ENCODE data around the gene NTMT1. TPM values are rescaled to one million over a fixed set of nuclear protein-coding genes. Genes with fewer than 3 reads are reported as not detected.

The NTMT1 gene
- total RNA-seq, 2 donors from 2014 or later, result 39.3 to 51.9 TPM

DNA sequence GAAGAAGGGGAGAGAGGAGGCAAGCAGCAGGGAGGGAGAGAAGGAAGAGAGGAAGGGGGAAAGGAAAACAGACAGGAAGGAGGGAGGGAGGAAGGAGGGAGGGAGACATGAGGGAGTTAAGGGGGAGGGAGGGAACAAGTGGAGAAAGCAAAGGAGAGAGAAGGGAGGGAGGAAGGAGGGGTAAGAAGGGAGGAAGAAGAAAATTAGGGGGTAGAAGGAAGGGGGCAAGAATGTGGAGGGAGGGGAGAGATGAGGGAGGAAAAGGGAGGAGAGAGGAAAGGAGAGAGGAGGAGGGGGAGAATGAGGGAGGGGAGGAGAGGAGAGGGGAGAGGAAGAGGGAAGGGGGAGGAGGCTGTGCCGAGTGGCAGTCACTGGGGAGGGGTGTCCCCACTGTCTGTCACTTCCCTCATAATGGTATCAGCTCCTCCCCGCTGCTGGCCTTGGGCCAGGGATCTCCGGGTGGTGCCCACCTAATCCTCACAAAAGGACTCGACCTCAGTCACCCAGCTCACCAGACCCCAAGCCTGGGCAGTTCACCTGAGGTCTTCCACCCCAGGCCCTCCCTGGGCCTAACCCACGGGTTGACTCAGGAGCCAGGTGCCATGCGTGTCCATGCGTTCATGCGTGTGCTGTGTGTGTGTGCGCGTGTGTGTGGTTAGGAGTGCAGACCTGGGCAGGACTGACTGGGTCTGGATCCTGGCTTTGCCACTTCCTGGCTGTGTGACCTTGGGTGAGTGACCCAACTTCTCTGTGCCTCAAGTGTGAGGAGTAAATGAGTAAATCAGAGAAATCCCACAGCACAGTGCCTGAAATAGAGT lies 23.2 kb upstream of the NTMT1 start:
- DNase-seq, result no peak
- H3K9me3 Mint-ChIP-seq, result no peaks in the 10 kb centered on the region

DNA sequence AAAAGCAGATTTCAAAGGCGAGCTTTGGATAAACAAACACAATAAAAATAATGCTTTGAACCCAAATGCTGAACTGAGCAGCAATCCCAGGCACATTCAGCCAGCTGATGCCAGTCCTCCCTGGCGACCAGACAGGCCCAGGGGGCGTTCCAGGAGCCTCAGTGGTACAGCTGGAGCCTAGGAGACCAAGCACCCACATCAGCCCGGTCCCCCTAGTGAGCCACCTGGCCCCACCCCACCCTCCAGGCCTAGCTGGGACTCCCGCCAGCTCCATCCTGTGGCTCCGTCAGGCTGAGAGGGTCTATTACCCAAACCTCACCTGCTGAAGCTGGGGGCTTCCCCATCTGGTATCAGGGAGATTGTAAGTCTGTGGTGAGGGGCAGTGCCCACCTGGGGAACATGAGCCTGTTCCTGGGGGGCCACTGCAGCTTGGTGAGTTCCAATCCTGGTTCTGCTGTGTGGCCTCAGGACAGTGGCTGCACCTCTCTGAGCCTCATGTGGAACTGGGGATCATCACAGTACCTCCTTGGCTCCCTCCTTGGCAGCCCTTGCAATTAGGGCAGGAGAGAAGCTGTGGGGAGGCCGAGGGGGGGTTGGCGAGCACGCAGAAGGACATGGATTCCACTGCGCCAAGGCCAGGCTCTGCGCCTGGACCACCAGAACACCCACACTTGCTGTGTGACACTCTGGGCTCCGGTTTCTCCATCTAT lies 21.8 kb upstream of the NTMT1 start:
- H3K27ac Mint-ChIP-seq, result no peak overlapping the region
- H3K4me3 Mint-ChIP-seq, result no peak overlapping the region
- no peaks in the 10 kb centered on the region for H3K36me3 Mint-ChIP-seq (ENCODE audit: insufficient read depth in 2 of 2)
- no peaks in the 10 kb centered on the region for H3K27me3 Mint-ChIP-seq (ENCODE audit: low read depth)
- no peaks in the 10 kb centered on the region for H3K9me3 Mint-ChIP-seq
- no peak for ATAC-seq (replicated peaks in 1 of 2)
- peaks cover 26% of the 10 kb centered on the region for H3K4me1 Mint-ChIP-seq (ENCODE audit: low read depth)
- no peak for DNase-seq

More for the DNA sequence above, 23.2 kb upstream of the NTMT1 start:
- peak in 1 of 2 donors; percentile 31 for ATAC-seq (replicated peaks in 1 of 2)
- no peak overlapping the region for H3K4me3 Mint-ChIP-seq
- H3K4me1 Mint-ChIP-seq (ENCODE audit: low read depth), result peaks cover 26% of the 10 kb centered on the region
- no peak overlapping the region for H3K27ac Mint-ChIP-seq
- H3K27me3 Mint-ChIP-seq (ENCODE audit: low read depth), result no peaks in the 10 kb centered on the region
- no peaks in the 10 kb centered on the region for H3K36me3 Mint-ChIP-seq (ENCODE audit: insufficient read depth in 2 of 2)

- no peak overlapping the region for H3K4me3 Mint-ChIP-seq
- H3K9me3 Mint-ChIP-seq, result no peaks in the 10 kb centered on the region
- no peaks in the 10 kb centered on the region for H3K36me3 Mint-ChIP-seq (ENCODE audit: insufficient read depth in 2 of 2)
- peaks cover 29% of the 10 kb centered on the region for H3K4me1 Mint-ChIP-seq (ENCODE audit: low read depth)
- DNase-seq, result no peak
- no peaks in the 10 kb centered on the region for H3K27me3 Mint-ChIP-seq (ENCODE audit: low read depth)
- ATAC-seq (replicated peaks in 1 of 2), result no peak
- H3K27ac Mint-ChIP-seq, result no peak overlapping the region
These were observed 21.2 kb upstream of the NTMT1 start for GRCh38 chr9:129604766-129605163.

- H3K27me3 Mint-ChIP-seq (ENCODE audit: low read depth), result no peaks in the 10 kb centered on the region
- DNase-seq, result no peak
- H3K4me3 Mint-ChIP-seq, result no peak overlapping the region
- ATAC-seq (replicated peaks in 1 of 2), result no peak
- no peaks in the 10 kb centered on the region for H3K36me3 Mint-ChIP-seq (ENCODE audit: insufficient read depth in 2 of 2)
- no peak overlapping the region for H3K27ac Mint-ChIP-seq
- H3K4me1 Mint-ChIP-seq (ENCODE audit: low read depth), result peaks cover 40% of the 10 kb centered on the region
- H3K9me3 Mint-ChIP-seq, result no peaks in the 10 kb centered on the region
These were observed 19.6 kb upstream of the NTMT1 start for GRCh38 chr9:129606161-129607026.

- no peak for DNase-seq
- ATAC-seq (replicated peaks in 1 of 2), result no peak
- H3K36me3 Mint-ChIP-seq (ENCODE audit: insufficient read depth in 2 of 2), result no peaks in the 10 kb centered on the region
- H3K4me3 Mint-ChIP-seq, result peak overlapping the region; percentile 31 to 62
- H3K4me1 Mint-ChIP-seq (ENCODE audit: low read depth), result peaks cover 40% of the 10 kb centered on the region
- no peaks in the 10 kb centered on the region for H3K27me3 Mint-ChIP-seq (ENCODE audit: low read depth)
- H3K9me3 Mint-ChIP-seq, result no peaks in the 10 kb centered on the region
- H3K27ac Mint-ChIP-seq, result no peak overlapping the region
These were observed 19.0 kb upstream of the NTMT1 start for GRCh38 chr9:129607027-129607387.

DNA sequence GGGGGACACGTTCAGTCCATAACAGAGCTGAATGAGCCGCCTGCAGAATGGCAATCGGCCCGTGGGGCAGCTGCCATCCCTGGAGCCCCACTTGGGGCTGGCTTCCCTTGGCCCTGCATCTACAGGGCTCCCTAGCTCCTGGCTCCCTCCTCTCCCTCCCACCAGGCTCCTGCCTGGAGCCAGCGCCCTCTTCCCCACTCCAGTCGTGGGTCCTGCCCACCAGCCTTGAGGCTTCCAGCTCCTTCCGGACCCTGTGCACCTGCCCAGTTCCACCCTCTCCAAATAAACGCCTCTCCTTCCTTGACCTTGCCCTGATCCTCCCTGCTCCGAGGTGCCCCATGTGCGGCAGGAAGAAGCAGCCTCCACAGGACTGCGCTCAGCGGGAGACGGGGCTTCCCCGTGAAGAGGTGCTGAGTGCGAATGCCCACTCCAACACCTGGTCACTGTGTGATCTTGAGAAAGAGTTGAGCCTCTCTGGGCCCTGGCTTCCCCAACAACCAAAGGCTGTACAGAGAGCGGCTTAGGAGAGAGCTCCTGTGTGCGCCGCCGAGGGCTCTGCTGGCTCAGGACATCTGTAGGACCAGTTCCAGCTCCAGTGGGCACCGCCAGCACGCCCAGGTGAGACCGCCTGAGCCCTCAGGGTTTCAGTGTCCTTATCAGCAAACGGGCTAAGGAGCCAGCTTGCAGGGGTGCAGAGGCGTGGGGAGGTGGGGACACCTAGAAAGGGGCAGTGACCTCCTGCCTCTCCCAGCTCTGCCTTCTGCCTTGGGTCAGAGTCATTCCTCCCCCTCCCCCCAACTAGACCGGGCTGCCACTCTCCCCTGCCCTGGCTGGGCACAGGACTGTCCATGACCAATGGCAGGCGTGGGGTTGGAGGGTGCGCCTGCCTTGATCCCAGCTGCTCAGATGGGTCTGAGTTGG lies 17.1 kb upstream of the NTMT1 start:
- Mint-ChIP-seq H3K4me3 (peak overlapping the region; percentile 39 to 41), H3K36me3 (ENCODE audit: insufficient read depth in 2 of 2) (no peaks in the 10 kb centered on the region), H3K27ac (no peak overlapping the region), H3K9me3 (no peaks in the 10 kb centered on the region), H3K4me1 (ENCODE audit: low read depth) (peaks cover 40% of the 10 kb centered on the region), H3K27me3 (ENCODE audit: low read depth) (no peaks in the 10 kb centered on the region)
- DNase-seq, result no peak
- no peak for ATAC-seq (replicated peaks in 1 of 2)

GRCh38 chr9:129609486-129610212 lies 16.3 kb upstream of the NTMT1 start:
- H3K27ac Mint-ChIP-seq, result peak overlapping the region; percentile 22
- H3K4me1 Mint-ChIP-seq (ENCODE audit: low read depth), result peaks cover 36% of the 10 kb centered on the region
- H3K36me3 Mint-ChIP-seq (ENCODE audit: insufficient read depth in 2 of 2), result no peaks in the 10 kb centered on the region
- DNase-seq, result peak; percentile 48 to 54
- peak overlapping the region; percentile 80 to 93 for H3K4me3 Mint-ChIP-seq
- ATAC-seq (replicated peaks in 1 of 2), result peak; percentile 45 to 47
- no peaks in the 10 kb centered on the region for H3K27me3 Mint-ChIP-seq (ENCODE audit: low read depth)
- no peaks in the 10 kb centered on the region for H3K9me3 Mint-ChIP-seq

DNA sequence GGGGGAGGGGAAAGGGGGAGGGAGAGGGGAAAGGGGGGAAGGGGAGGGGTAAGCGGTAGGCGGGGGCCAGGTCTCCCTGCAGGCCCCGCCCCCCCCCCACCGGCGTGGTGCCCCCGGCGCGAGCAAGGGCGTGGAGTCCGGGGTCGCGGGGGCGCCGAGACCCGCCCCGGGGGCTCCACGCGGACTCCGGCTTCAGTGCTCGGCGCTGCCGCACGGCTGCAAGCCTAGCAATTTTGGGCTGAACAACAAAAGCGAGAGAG lies 15.8 kb upstream of the NTMT1 start:
- H3K27me3 Mint-ChIP-seq (ENCODE audit: low read depth), result no peaks in the 10 kb centered on the region
- DNase-seq (no peak), ATAC-seq (replicated peaks in 1 of 2) (no peak)
- H3K9me3 Mint-ChIP-seq, result no peaks in the 10 kb centered on the region
- peak overlapping the region; percentile 80 to 88 for H3K4me3 Mint-ChIP-seq
- no peaks in the 10 kb centered on the region for H3K36me3 Mint-ChIP-seq (ENCODE audit: insufficient read depth in 2 of 2)
- no peak overlapping the region for H3K27ac Mint-ChIP-seq
- H3K4me1 Mint-ChIP-seq (ENCODE audit: low read depth), result peaks cover 32% of the 10 kb centered on the region

DNA sequence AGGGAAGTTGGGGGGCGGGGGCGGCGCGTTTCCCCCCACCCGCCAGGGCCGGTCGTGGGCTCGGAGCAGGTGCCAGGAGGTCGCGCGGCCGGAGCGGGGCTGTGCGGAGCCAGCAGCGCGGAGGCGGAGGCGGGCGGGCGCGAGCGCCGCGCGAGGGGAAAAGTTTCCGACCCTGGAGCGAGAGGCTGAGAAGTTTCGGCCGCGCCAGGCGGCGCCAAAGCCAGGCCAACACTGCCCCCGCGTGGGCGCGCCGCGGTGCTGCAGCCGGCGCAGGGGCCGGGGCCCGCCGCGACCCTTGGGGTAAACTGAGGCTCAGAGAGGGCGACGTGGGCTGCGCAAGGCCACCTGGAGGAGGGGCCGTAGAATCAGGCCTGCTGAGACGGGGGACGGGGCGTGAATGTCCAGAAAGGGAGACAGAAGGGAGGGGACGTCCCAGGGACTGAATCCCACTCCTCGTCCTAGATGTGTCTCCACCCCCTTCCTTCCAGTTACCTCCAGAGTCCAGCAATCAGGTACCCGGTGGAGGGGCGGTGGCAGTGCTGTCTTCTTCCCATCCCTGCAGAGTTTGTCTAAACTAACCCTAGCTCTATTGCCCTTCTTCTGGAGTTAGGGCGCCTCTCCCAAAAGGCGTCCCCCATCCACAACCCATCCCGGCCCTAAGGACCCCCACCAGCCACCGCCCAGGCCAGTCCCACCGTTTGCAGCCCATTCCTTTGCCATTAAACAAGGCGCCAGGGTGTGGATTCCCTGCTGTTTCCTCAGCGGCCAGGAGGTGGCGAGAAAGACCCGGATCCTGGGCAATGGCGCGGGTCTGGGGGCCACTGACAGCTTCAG lies 15.3 kb upstream of the NTMT1 start:
- Mint-ChIP-seq H3K27me3 (ENCODE audit: low read depth) (no peaks in the 10 kb centered on the region), H3K27ac (no peak overlapping the region), H3K36me3 (ENCODE audit: insufficient read depth in 2 of 2) (no peaks in the 10 kb centered on the region), H3K4me3 (peak overlapping the region; percentile 80 to 88), H3K4me1 (ENCODE audit: low read depth) (peaks cover 32% of the 10 kb centered on the region), H3K9me3 (no peaks in the 10 kb centered on the region)
- DNase-seq, result peak; percentile 77 to 81
- ATAC-seq (replicated peaks in 1 of 2), result peak; percentile 77 to 78

DNA sequence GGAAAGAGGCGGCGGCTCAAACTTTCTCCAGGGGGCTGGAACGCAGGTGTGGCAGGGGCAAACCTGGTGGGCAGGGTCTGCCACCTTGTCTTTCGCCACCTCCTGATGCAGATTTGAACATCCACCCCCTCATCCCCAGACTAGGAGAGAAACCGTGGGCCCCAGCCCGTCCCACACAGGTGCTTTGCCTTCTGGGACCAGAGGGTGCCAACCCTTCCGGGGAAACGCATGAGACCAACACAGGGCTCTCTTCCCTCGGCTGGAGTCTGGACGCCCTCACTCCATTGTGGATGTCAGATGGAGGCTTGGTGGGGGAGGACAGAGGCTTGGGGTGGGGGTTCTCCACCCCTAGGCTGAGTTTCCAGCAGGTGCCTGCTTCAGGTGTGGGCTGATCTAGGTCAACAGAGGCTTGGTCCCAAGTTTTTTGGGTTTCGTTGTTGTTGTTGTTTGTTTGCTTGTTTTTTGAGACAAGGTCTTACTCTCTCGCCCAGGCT lies 14.6 kb upstream of the NTMT1 start:
- no peak overlapping the region for H3K27ac Mint-ChIP-seq
- ATAC-seq (replicated peaks in 1 of 2) (peak in 1 of 2 donors; percentile 5), DNase-seq (no peak)
- H3K4me3 Mint-ChIP-seq, result peak overlapping the region; percentile 80 to 88
- peaks cover 32% of the 10 kb centered on the region for H3K4me1 Mint-ChIP-seq (ENCODE audit: low read depth)
- no peaks in the 10 kb centered on the region for H3K27me3 Mint-ChIP-seq (ENCODE audit: low read depth)
- no peaks in the 10 kb centered on the region for H3K9me3 Mint-ChIP-seq
- H3K36me3 Mint-ChIP-seq (ENCODE audit: insufficient read depth in 2 of 2), result no peaks in the 10 kb centered on the region

GRCh38 chr9:129612123-129612522 lies 13.8 kb upstream of the NTMT1 start:
- ATAC-seq (replicated peaks in 1 of 2) (no peak), DNase-seq (no peak)
- H3K4me1 Mint-ChIP-seq (ENCODE audit: low read depth), result peaks cover 28% of the 10 kb centered on the region
- no peaks in the 10 kb centered on the region for H3K27me3 Mint-ChIP-seq (ENCODE audit: low read depth)
- no peak overlapping the region for H3K4me3 Mint-ChIP-seq
- H3K36me3 Mint-ChIP-seq (ENCODE audit: insufficient read depth in 2 of 2), result no peaks in the 10 kb centered on the region
- no peak overlapping the region for H3K27ac Mint-ChIP-seq
- H3K9me3 Mint-ChIP-seq, result no peaks in the 10 kb centered on the region
